ENCODE measurements around the gene ASB7.
A peak's percentile ranks its signal among the peaks of the same experiment; 100 is the strongest.
"Not testable (repeated sequence)": the region's sequence is repeated elsewhere in the genome, so short reads cannot be mapped to it uniquely, and the experiment has no call there.

ASB7 gene

GRCh38 chr15:100648951-100649350, 46.6 kb downstream of the ASB7 start:
- no peak for DNase-seq

GRCh38 chr15:100650685-100651084, 48.3 kb downstream of the ASB7 start:
- no peak for DNase-seq

DNA sequence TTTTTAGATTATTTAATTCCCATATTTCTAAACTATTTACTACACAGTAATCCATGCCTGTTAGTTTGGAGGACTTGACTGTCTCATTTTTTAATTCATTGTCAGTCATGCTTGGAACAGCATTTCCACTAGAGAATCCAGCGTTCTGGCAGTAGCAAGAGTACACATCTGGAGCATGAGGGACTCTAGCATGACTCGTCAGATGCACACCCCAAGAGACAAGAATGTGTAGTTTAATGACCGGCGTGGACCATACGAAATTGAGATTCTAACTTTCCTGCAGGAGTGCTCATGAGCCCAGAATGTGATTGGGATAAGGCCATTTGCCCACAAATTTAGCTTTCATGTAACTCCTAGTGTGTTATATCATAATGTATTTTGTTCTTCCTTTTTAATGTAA, 48.9 kb downstream of the ASB7 start:
- no peak for DNase-seq

- DNase-seq: no peak
Observed at GRCh38 chr15:100652116-100652515, 49.7 kb downstream of the ASB7 start.

DNA sequence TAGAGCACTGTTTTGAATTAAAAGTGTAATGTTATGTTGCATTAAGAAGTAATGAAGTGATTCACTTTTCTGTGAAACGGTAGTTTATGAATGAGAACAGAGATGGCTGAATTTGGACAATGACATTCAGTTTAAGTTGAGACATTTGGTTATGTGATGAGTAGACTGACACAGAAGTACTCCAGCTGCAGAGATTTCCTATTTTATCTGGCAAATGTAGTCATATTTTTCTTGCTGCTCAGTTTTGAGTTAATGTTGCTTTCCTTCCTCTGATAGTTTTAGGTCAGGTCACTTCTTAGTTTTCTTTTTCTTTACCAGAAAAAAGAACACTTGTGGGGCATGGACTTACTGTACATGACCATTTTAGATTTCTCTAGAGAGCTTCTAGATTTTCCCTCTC, 51.2 kb downstream of the ASB7 start:
- no peak for DNase-seq

DNA sequence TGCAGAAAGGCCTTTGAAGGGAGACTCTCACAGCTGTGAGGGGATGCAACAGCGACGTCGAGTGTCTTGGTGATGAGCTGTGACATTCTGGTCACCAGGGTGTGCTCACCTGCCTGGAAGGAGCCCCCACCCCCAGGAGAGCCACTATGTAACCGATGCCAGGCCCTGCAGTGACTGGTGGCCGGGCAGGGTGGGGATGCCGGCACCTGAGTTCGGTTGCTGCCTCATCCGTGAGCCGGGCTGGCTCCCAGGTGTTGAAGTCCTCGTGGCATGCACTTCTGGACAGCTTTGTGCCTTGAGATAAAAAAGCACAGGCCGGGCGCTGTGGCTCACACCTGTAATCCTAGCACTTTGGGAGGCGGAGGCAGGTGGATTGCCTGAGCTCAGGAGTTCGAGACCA, 56.5 kb downstream of the ASB7 start:
- DNase-seq: no peak

- peak in 1 of 56 donors; percentile 8 for DNase-seq
Observed at GRCh38 chr15:100661156-100661555, 58.8 kb downstream of the ASB7 start.

DNA sequence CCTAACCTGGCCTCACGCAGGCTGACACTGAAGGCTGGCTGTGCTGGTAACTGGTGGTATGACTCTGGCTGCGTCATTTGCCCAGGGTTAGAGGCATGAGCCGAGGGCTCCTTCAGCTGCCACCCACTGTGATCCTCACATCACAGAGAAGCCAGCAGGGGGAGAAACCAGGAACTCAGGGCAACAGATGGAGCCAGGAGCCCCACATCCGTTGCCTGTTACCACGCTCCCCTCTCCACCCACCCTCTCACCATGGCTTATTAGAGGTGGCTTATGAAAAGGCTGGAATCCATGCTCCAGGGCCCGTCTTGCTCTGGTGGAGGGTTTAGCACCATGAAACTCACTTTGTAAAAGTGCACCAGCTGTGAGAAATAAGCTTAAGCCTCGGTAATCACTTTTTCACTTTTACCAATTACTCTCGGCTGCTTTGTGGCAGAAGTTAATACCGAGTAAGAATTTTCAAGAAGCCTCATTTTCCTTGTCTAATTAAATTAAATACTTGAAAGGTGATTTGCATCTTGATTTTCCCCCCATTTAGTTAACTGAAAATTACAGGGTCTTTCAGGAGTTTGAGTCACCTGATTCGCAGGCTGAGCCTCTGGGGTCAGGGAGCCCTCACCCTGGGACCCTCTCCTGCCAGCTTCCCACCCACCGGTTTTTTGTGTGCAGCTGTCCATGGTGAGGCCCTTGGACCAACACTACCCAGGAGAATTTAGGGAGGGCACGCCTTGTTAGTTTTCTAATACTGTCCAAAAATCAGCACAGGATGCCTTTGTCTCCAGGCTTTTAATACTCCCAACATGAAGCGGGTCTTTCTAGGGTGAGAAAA, 60.9 kb downstream of the ASB7 start:
- no peak for DNase-seq

DNA sequence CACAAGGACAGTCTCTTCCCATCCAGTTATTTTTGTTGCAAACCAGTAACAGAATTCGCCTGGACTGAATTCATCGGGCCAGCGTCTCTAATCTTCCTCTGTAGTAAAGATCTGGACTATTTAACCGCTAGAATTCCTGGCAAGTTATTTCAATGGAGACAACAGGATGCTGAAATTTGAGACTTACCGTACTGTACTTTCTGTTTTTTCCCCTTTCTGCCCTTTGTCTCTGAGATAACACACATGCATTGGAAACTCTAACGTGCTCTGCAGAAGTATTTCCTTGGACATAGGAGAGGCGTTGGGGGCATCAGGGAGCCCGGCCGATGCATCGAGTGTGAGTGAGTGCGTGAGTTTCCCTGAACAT, 61.5 kb downstream of the ASB7 start:
- DNase-seq: no peak

DNA sequence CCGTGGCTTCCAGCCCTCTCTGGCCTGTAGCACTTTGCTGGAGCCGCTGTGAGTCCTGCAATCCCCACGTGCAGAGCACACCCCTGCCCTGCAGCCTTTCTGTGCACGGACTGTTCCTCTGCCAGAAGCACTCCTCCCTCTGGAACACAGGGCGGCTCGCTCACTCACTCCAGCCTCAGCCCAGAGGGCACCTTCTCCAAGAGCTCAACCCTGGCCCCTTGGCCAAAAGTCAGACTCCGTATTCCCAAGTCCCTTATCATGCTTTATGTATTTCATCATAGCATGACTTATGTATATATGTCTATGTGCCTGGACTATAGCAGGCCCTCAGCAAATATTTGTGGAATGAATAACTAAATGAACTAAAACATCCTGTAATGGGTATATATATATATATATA, 63.2 kb downstream of the ASB7 start:
- DNase-seq: no peak

- DNase-seq: no peak
Observed at GRCh38 chr15:100667405-100668347, 65.3 kb downstream of the ASB7 start.

- no peak for DNase-seq
Observed at GRCh38 chr15:100668348-100668745, 66.0 kb downstream of the ASB7 start.

DNA sequence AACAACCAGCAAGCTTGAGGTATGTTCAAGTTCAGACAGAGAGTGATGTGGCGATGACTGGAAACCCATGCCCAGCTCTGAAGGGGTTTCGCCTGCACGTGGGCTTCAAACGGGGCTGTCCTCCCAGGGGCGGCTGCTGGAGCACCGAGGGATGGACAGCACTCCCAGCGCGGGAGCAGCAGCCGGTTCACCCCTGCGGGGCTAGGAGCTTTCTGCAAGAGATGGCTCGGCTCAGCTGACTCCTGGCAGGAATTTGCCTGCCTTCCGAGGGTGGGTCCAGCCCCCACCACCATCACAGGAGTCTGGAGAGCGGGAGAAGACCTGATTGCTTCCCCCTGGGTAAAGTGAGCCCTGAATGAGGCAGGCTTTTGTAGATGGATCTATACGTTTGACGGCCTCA, 66.9 kb downstream of the ASB7 start:
- no peak for DNase-seq

- DNase-seq: no peak
Observed at GRCh38 chr15:100670505-100671021, 68.2 kb downstream of the ASB7 start.

DNA sequence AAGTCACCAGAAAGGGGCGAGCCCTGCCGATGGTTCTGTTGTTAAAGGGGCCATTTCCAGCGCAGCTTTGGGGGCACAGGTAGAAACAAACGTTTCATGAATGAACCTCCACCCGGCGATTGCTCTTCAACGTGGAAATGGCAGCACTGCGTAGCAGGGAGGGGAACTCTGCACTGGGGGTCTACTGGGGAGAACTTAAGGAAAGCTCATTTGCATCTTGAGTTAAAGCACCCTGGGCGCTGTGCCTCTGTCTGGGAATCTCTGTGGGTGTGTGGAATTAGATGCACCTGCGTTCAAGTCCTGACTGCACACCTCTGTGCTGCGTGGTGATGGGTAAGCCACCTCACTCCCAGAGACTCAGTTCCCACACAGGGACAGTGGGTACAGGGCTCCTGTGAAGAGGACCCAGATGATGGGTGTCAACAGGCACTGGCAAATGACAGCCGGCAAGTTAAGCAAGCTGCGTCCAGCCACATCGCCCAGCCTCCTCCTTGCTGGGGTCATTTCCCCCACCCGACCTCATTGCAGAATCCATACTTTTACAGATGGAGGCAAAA, 68.8 kb downstream of the ASB7 start:
- DNase-seq: no peak

GRCh38 chr15:100671858-100672543, 69.6 kb downstream of the ASB7 start:
- no peak for DNase-seq

DNA sequence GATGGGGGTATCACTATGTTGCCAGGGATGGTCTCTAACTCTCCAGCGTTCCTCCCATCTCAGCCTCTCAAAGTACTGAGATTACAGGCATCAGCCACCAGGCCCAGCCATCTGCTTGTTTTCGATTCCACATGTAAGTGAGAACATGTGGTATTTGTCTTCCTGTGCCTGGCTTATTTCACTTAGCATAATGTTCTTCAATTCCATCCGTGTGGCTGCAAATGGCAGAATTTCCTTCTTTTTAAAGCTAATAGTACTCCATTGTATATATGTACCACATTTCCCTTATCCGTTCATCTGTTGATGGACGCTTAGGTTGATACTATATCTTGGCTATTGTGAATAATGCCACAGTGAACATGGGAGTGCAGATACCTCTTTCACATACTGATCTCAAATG, 70.6 kb downstream of the ASB7 start:
- no peak for DNase-seq

GRCh38 chr15:100679151-100679550, 76.8 kb downstream of the ASB7 start:
- not testable (repeated sequence) for DNase-seq

- DNase-seq: no peak
Observed at GRCh38 chr15:100680726-100681125, 78.3 kb downstream of the ASB7 start.

DNA sequence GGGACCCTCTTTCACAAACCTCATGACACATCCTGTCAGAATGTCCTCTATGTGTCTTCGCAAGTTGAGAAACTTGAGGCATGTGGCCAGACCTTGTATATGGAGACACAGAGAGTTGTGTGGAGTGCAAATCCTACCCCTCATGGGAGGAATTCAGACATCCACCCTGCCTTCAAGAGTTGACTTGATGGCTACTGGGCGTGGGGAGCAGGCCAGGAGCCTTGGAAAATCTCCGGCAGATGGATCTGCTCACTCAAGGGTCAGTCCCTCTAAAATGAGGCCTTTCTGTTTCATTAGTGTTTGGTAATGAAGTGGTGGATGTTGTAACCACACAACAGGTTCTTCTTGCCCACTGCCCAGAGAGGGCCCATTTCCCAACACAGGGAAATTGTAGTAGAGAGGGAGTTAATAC, 79.0 kb downstream of the ASB7 start:
- no peak for DNase-seq

- DNase-seq: no peak
Observed at GRCh38 chr15:100682468-100682867, 80.1 kb downstream of the ASB7 start.
